Thyroid gland (tissue), 4 donors: ENCODE measurements around the gene COX19. TPM values are rescaled to one million over a fixed set of nuclear protein-coding genes. Genes with fewer than 3 reads are reported as not detected.

ENCODE experiments used
- DNase-seq, 2 donors: peaks; one replicate each; pipeline ENCODE4 v3.0.0-alpha.2; 2019
- H3K27ac ChIP-seq, 3 donors: fragments of 200-600 bp; sonication (generic); 1 replicate in 2 of 3; 2 replicates in 1 of 3; pipeline ENCODE4 v1.5.1; 2016 to 2019; ENCODE audit warnings: mild to moderate bottlenecking in 1 of 3, moderate library complexity in 1 of 3
- H3K27me3 ChIP-seq: fragments of 200-600 bp; sonication (generic); one replicate; pipeline ENCODE4 v1.5.1; 2019
- H3K36me3 ChIP-seq, 2 donors: fragments of 200-600 bp; sonication (generic); one replicate each; pipeline ENCODE4 v1.5.1; 2016 to 2019
- H3K4me1 ChIP-seq, 2 donors: fragments of 200-600 bp; sonication (generic); one replicate each; pipeline ENCODE4 v1.5.1; 2017 to 2019
- H3K4me3 ChIP-seq, 3 donors: fragments of 200-600 bp; sonication (generic); replicated peaks in 1 of 3; 1 replicate in 2 of 3; 2 replicates in 1 of 3; pipeline ENCODE4 v1.5.1; 2016; ENCODE audit warnings: mild to moderate bottlenecking in 1 of 3
- H3K9me3 ChIP-seq: fragments of 200-600 bp; sonication (generic); one replicate; pipeline ENCODE4 v1.5.1; 2017
- POLR2A ChIP-seq, 2 donors: fragments of 450-650 bp; IDR thresholded peaks; one replicate each; pipeline ENCODE4 v1.6.1; 2017; ENCODE audit warnings: antibody characterized with exemption in 2 of 2, mild to moderate bottlenecking in 2 of 2, moderate library complexity in 1 of 2
- WGBS, 2 donors: methylation state at CpG; one replicate each; pipeline ENCODE4 v1.1.5; 2017; 5-methylcytosine and 5-hydroxymethylcytosine counted together
- intact Hi-C: fragments of 100-400 bp; cut with DNase I; formaldehyde crosslinking; loops from one replicate; pipeline ENCODE4 v1.15.1; 2023
- total RNA-seq, 4 donors: library from RNA; depleted of rRNA; stranded (reverse); fragments of >200 nt; gene quantifications; one replicate each; pipeline ENCODE4 v1.2.3, GENCODE V29; 2016
- TF ChIP-seq, protein P1 (sequence below), 6 experiments: fragments of 200-600 bp in 3 of 6; fragments of 450-650 bp in 3 of 6; sonication (generic) in 3 of 6; IDR thresholded peaks; one replicate each; pipeline ENCODE4 v1.5.1; 2016 to 2019; ENCODE audit warnings: antibody characterized with exemption in 6 of 6, mild to moderate bottlenecking in 2 of 6, inconsistent platforms in 1 of 6, moderate library complexity in 1 of 6

Gene COX19
- total RNA-seq, 4 donors from 2014 or later: 8.2 to 28.2 (median 17.8) TPM

DNA sequence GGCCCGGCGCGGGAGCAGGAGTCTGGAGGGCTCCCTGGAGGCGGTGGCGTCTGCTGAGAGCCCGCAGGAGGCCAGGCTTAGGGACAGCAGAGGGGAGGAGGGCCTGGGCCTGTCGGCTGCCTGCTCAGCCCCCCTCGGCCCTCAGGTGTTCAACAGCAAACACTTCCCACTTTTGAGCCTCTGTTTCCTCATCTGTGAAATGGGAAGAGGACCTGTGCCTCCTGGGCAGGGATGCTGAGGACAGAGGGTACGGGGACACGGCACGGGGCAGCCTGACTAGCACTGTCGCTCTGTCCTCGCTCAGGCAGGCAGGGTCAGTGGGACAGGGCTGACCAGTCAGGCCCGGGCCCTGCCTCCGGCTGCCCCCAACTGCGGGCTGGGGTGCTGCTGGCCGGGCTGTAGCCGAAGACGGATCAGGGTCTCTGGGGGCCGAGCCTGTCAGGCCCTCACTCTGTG lies 8.3 kb upstream of the COX19 start:
- no peaks in the 10 kb centered on the region for H3K9me3 ChIP-seq
- H3K4me3 ChIP-seq: no peak overlapping the region
- no peak overlapping the region for H3K27ac ChIP-seq
- H3K36me3 ChIP-seq: no peaks in the 10 kb centered on the region
- DNase-seq: no peak
- no peak for TF ChIP-seq POLR2A (IDR thresholded peaks at IDR 0.05)
- TF ChIP-seq, protein P1, sequence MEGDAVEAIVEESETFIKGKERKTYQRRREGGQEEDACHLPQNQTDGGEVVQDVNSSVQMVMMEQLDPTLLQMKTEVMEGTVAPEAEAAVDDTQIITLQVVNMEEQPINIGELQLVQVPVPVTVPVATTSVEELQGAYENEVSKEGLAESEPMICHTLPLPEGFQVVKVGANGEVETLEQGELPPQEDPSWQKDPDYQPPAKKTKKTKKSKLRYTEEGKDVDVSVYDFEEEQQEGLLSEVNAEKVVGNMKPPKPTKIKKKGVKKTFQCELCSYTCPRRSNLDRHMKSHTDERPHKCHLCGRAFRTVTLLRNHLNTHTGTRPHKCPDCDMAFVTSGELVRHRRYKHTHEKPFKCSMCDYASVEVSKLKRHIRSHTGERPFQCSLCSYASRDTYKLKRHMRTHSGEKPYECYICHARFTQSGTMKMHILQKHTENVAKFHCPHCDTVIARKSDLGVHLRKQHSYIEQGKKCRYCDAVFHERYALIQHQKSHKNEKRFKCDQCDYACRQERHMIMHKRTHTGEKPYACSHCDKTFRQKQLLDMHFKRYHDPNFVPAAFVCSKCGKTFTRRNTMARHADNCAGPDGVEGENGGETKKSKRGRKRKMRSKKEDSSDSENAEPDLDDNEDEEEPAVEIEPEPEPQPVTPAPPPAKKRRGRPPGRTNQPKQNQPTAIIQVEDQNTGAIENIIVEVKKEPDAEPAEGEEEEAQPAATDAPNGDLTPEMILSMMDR (IDR thresholded peaks at IDR 0.05): no peak
- no peaks in the 10 kb centered on the region for H3K27me3 ChIP-seq
- intact Hi-C loops: loop anchor here (10.0 kb wide), 1 partner anchor 199 kb away; no protein-coding TSS in a partner anchor
- H3K4me1 ChIP-seq: peaks cover 4 to 7% of the 10 kb centered on the region in 2 donors
- WGBS, 2 donors: 71 to 82% methylated on average over 8 to 14 of the region's 20 CpGs

GRCh38 chr7:983004-983615 lies 7.8 kb upstream of the COX19 start, which contains the start of gene CYP2W1:
Gene CYP2W1, plus strand, starts transcription at chr7:983181. Its CDS starts 31 bp downstream, at chr7:983212.
- no peak for TF ChIP-seq POLR2A (IDR thresholded peaks at IDR 0.05)
- TF ChIP-seq, protein P1 (IDR thresholded peaks at IDR 0.05): no peak
- Histone ChIP-seq H3K4me1 (peaks cover 2 to 4% of the 10 kb centered on the region in 2 donors), H3K27ac (no peak within 1 kb of the TSS), H3K27me3 (no peaks in the 10 kb centered on the region), H3K4me3 (no peak within 1 kb of the TSS), H3K36me3 (no peaks in the 10 kb centered on the region), H3K9me3 (no peaks in the 10 kb centered on the region)
- intact Hi-C loops: loop anchor here (10.0 kb wide), 1 partner anchor 198 kb away; no protein-coding TSS in a partner anchor
- 51 to 65% methylated on average over 4 to 7 of the region's 34 CpGs for WGBS, 2 donors
- no peak for DNase-seq

DNA sequence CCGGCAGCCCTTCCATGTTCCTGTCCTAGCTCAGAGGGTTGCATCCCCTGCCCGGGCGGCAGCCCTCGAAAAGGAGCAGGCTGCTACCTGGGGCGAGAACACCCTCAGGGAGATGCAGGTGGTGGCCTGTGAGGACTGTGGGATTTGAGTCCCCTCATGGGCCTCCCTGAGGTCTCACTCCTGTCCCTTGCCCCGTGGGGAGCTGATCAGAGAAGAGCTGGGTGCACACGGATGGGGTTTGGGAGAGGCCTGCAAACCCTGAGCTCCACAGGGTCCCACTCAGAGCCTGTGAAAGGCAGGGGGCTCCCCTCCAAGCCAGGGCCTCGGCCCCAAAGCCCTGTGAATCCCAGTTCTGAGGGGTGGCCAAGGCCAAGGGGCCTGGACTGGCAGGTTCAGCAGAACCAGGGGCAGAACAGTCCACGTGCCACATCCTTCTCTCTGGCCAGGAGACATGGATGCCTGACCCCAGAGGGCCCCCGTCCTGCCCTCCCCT lies 7.2 kb upstream of the COX19 start:
- no peak for TF ChIP-seq POLR2A (IDR thresholded peaks at IDR 0.05)
- TF ChIP-seq, protein P1 (IDR thresholded peaks at IDR 0.05): no peak
- intact Hi-C loops: loop anchor here (10.0 kb wide), 1 partner anchor 198 kb away; no protein-coding TSS in a partner anchor
- Histone ChIP-seq H3K4me3 (no peak overlapping the region), H3K27me3 (no peaks in the 10 kb centered on the region), H3K36me3 (no peaks in the 10 kb centered on the region), H3K9me3 (no peaks in the 10 kb centered on the region), H3K4me1 (peaks cover 0 to 4% of the 10 kb centered on the region in 2 donors), H3K27ac (no peak overlapping the region)
- WGBS, 2 donors: 67 to 75% methylated on average over 3 to 7 of the region's 10 CpGs
- no peak for DNase-seq

DNA sequence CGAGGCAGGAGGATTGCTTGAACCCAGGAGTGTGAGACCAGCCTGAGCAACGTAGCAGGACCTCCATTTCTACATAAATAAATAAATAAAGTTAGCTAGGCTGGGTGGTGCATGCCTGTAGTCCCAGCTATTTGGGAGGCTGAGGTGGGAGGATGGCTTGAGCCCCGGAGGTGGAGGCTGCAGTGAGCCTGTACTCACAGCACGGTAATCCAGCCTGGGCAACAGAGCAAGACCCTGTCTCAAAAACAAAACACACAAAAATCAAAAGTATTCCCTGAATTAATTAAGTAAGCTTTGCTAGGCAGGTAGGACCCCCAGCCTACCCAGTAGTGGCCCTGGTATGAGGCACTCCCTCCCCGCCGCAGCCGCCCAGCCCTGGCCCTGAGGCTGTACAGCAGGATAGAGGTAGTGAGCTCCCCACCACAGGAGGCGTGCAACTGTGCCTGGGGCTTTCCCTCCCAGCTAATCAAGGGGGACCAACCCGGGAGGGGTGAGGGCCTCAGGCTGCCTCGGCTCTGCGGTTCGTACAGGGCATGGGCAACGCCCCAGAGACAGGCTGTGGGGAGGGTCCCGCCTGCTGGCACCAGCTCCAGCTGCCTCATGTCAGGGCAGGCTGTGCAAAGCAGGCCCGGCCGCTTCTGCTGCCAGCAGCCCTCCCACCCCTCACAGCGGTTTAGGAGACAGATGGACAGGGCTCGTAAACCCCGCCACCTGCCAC lies 6.6 kb upstream of the COX19 start:
- WGBS, 2 donors: 97 to 100% methylated on average over 5 to 10 of the region's 19 CpGs
- Histone ChIP-seq H3K36me3 (no peaks in the 10 kb centered on the region), H3K4me3 (no peak overlapping the region), H3K9me3 (no peaks in the 10 kb centered on the region), H3K27me3 (no peaks in the 10 kb centered on the region), H3K27ac (no peak overlapping the region), H3K4me1 (peaks cover 0 to 4% of the 10 kb centered on the region in 2 donors)
- TF ChIP-seq POLR2A (IDR thresholded peaks at IDR 0.05): no peak
- TF ChIP-seq, protein P1 (IDR thresholded peaks at IDR 0.05): no peak
- DNase-seq: no peak
- intact Hi-C loops: loop anchor here (10.0 kb wide), 1 partner anchor 197 kb away; no protein-coding TSS in a partner anchor
